ENCODE results near the gene GRB14. TPM values are rescaled to one million over a fixed set of nuclear protein-coding genes. Genes with fewer than 3 reads are reported as not detected.
"Not testable (repeated sequence)": the region's sequence is repeated elsewhere in the genome, so short reads cannot be mapped to it uniquely, and the experiment has no call there.

Gene GRB14
- total and polyA plus RNA-seq, 2 experiments from 2014 or later, result 7.8 to 12.9 TPM

GRCh38 chr2:164478205-164478604, 143.1 kb downstream of the GRB14 start:
- Histone ChIP-seq H3K27ac (no peak overlapping the region), H3K9me3 (ENCODE audit: low read depth) (no peaks in the 10 kb centered on the region), H3K27me3 (no peaks in the 10 kb centered on the region), H3K4me1 (ENCODE audit: low read depth) (no peaks in the 10 kb centered on the region), H3K36me3 (no peaks in the 10 kb centered on the region), H3K4me3 (no peak overlapping the region)
- no peak for DNase-seq (ENCODE audit: low read depth in 1 of 2, low spot score in 1 of 2)
- no peak for TF ChIP-seq CTCF (IDR thresholded peaks at IDR 0.05; ENCODE audit: low read depth, low read length)

GRCh38 chr2:164474873-164475272, 146.4 kb downstream of the GRB14 start:
- DNase-seq (ENCODE audit: low read depth in 1 of 2, low spot score in 1 of 2), result no peak
- no peak overlapping the region for H3K27ac ChIP-seq
- no peaks in the 10 kb centered on the region for H3K4me1 ChIP-seq (ENCODE audit: low read depth)
- no peaks in the 10 kb centered on the region for H3K27me3 ChIP-seq
- no peaks in the 10 kb centered on the region for H3K36me3 ChIP-seq
- no peak overlapping the region for H3K4me3 ChIP-seq
- no peaks in the 10 kb centered on the region for H3K9me3 ChIP-seq (ENCODE audit: low read depth)
- no peak for TF ChIP-seq CTCF (IDR thresholded peaks at IDR 0.05; ENCODE audit: low read depth, low read length)

- Histone ChIP-seq H3K9me3 (ENCODE audit: low read depth) (no peaks in the 10 kb centered on the region), H3K4me3 (no peak overlapping the region), H3K27ac (no peak overlapping the region), H3K36me3 (no peaks in the 10 kb centered on the region), H3K4me1 (ENCODE audit: low read depth) (no peaks in the 10 kb centered on the region), H3K27me3 (no peaks in the 10 kb centered on the region)
- TF ChIP-seq CTCF (IDR thresholded peaks at IDR 0.05; ENCODE audit: low read depth, low read length), result no peak
- DNase-seq (ENCODE audit: low read depth in 1 of 2, low spot score in 1 of 2), result no peak
Measured at GRCh38 chr2:164473021-164473420, 148.3 kb downstream of the GRB14 start.

- H3K4me3 ChIP-seq; H3K27me3 ChIP-seq; H3K9me3 ChIP-seq (ENCODE audit: low read depth); H3K27ac ChIP-seq; H3K4me1 ChIP-seq (ENCODE audit: low read depth); DNase-seq (ENCODE audit: low read depth in 1 of 2, low spot score in 1 of 2); H3K36me3 ChIP-seq: not testable (repeated sequence)
Measured at GRCh38 chr2:164465047-164465446, 156.2 kb downstream of the GRB14 start.

GRCh38 chr2:164464376-164464775, 156.9 kb downstream of the GRB14 start:
- no peaks in the 10 kb centered on the region for H3K4me1 ChIP-seq (ENCODE audit: low read depth)
- TF ChIP-seq CTCF (IDR thresholded peaks at IDR 0.05; ENCODE audit: low read depth, low read length), result no peak
- H3K27me3 ChIP-seq, result no peaks in the 10 kb centered on the region
- H3K4me3 ChIP-seq, result no peak overlapping the region
- no peak overlapping the region for H3K27ac ChIP-seq
- no peaks in the 10 kb centered on the region for H3K9me3 ChIP-seq (ENCODE audit: low read depth)
- DNase-seq (ENCODE audit: low read depth in 1 of 2, low spot score in 1 of 2), result no peak
- H3K36me3 ChIP-seq, result no peaks in the 10 kb centered on the region

- Histone ChIP-seq H3K4me1 (ENCODE audit: low read depth) (peaks cover 8% of the 10 kb centered on the region), H3K27ac (no peak overlapping the region), H3K9me3 (ENCODE audit: low read depth) (no peaks in the 10 kb centered on the region), H3K4me3 (no peak overlapping the region), H3K36me3 (no peaks in the 10 kb centered on the region), H3K27me3 (no peaks in the 10 kb centered on the region)
- DNase-seq (ENCODE audit: low read depth in 1 of 2, low spot score in 1 of 2), result peak in 1 of 2 donors; percentile 33
- TF ChIP-seq CTCF (IDR thresholded peaks at IDR 0.05; ENCODE audit: low read depth, low read length), result no peak
Measured at GRCh38 chr2:164458792-164459191, 162.5 kb downstream of the GRB14 start.

Measured in cardiac muscle cell (in vitro differentiated cells and primary cell).